GM19023 (cell line): ENCODE measurements around the gene TIPRL.
"Not testable (repeated sequence)": the region's sequence is repeated elsewhere in the genome, so short reads cannot be mapped to it uniquely, and the experiment has no call there.

Source experiments
- ATAC-seq: cut with Tn5 transposase; IDR thresholded peaks from one replicate; pipeline ENCODE4 v1.9.1; 2021; ENCODE audit warnings: mild to moderate bottlenecking, moderate library complexity; ENCODE audit not compliant: unreplicated experiment

Gene TIPRL

GRCh38 chr1:168178638-168179437 lies at the start of gene TIPRL:
Gene TIPRL (plus strand): TSS chr1:168178962. CDS start chr1:168179078, 116 bp downstream.
- ATAC-seq: peak; percentile 92

DNA sequence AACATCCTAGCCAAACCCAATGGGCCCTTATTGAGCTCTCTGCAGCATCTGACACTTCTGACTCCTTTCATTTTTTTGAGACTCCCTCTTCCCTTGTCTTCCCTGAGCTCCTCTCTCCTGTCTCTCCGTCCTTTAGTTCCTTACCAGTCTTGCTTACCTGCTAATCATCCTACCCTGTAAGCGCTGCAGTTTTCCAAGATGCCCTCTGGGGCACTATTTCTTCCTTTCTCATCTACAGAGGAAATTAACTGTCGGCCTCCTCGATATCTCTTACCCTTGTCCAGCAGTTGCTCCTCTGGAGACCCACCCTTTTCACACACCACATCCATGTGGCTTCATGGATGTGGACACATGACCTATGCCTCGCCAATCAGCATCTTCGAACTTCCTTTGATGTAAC lies 48.8 kb upstream of the TIPRL start:
- ATAC-seq: no peak

- ATAC-seq: no peak
Observed at GRCh38 chr1:168134132-168134531, 44.6 kb upstream of the TIPRL start.

- no peak for ATAC-seq
Observed at GRCh38 chr1:168134642-168135041, 44.1 kb upstream of the TIPRL start.

DNA sequence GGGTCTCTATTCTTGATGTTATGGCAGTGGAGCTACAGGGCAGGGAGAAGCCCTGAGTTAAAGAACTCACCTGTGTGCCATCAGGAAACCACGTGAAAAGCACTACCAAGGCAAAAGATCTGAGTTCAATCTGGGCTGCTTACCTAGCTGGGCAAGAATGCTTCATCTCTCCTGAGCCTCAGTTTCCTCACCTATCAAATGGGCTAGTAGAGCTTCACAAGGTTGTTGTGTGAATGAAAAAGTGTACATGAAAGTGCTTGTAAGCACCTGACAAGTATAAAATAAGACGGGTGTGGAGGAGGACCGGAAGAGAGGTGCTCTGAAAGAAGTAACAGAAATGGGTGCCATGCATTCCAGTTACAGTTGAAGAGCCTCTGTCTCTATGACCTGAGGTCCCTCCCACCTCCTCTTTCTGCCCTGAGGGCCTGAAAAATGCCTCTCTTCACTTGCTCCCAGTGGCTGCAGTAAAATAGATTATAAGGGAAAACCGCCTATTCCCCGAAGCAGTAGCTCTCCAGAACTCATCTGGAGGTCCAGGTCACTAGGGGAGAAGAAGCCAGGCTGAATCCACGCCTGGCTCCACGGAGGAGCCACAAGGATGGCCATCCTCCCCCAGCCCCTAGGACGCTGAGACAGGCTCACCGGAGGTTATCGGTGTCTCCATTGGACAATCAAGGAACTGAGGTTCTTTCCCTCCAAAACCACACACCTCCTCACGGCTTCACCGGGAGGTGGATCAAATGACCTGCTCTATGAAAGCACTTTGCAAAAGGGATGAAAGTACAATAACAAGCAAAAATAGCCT lies 43.4 kb upstream of the TIPRL start:
- ATAC-seq: no peak

DNA sequence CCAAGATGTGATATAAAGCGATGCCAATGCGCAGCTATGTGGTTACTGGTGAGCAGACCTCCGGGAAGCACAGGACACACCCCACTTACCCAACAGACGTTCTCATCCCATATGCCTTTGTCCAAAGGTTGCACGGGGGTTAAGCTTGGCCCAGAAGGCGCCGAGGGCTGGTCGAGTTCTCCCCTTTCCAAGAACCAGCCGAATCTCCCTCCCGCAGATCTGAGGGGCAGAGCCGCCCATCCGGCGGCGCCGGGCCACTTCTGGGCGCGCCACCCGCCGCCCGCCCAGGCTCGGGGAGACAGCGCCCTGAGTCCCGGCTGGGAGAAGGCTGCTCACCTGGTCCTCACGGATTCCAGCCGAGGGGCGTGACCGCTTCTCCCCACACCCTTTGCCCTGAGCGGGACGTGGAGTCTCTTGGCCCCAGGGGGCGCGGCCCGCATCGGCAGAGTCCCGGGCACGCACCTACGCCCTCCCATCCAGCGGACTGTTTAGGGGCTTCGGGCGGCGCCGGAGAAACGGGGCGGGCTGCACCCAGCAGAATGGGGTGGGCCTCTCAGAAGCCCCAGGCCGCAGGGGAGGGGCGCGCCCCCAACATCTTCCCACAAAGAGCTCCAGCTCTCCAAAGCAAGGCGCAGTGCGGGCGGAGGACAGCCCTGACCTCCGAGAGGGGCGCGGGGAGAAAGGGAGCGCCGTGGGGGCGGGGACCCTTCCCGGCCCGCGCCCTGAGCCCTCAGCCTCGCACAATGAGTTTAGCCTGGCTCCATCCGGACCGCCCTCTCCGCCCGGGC lies 42.6 kb upstream of the TIPRL start:
- ATAC-seq: no peak

- no peak for ATAC-seq
Observed at GRCh38 chr1:168136709-168137514, 41.9 kb upstream of the TIPRL start, which contains the start of gene GPR161. Gene GPR161 (minus strand): TSS chr1:168136930. CDS start chr1:168104850, 32,080 bp downstream.

DNA sequence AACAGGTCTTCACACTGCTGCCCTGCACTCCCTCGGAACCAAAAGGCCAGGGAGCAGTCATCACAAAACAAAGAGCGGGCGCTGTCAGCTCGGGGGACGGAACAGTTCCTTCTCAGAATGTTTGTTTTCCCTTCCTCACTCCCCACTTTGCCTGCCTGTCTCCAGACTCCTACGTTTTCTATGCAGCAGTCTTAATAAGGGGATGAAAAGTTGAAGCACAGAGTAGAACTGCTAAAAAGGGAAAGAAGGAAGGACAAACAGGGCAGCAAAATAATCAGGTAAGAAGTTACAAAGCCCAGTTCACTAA lies 41.3 kb upstream of the TIPRL start:
- no peak for ATAC-seq

GRCh38 chr1:168138134-168138533 lies 40.6 kb upstream of the TIPRL start:
- no peak for ATAC-seq

DNA sequence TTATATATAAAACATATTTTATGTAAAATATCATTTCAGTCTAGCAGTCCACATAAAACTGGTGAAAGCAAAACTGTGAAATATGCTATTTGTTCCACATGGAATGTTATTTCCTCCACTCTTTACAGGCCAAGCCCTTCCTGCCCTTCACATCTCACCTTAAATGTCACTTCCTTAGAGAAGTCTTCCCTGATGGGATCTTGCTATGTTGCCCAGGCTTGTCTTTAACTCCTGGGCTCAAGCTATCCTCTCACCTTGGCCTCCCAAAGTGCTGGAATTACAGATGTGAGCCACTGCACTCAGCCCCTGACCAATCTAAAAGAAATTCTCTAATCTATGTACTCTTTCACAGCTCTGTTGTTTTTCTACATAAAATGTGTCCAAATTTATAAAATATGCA lies 39.7 kb upstream of the TIPRL start:
- ATAC-seq: no peak

DNA sequence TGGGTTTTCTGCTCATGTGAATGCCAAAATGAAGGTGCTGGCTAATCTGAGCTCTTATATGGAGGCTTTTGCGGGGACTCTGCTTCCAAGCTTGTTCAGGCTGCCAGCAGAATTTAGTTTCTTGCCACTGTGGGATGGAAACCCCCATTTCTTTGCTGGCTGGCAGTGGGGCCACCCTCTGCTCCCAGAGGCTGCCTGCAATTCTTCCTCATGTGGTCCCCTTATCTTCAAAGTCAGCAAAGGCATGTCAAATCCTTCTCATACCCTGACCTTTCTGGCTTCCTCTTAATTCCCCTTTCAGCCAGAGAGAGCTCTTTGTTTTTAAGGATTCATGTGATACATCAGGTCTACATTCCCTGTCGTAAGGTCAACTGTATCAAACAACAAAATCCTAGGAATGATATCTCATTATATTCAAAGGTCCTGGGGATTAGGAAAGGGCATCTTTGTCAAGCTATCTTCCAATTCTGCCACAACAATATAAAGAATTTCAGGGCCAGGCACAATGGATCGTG lies 36.8 kb upstream of the TIPRL start:
- ATAC-seq: no peak

- peak; percentile 95 for ATAC-seq
Observed at GRCh38 chr1:168145184-168146159, 33.3 kb upstream of the TIPRL start.

DNA sequence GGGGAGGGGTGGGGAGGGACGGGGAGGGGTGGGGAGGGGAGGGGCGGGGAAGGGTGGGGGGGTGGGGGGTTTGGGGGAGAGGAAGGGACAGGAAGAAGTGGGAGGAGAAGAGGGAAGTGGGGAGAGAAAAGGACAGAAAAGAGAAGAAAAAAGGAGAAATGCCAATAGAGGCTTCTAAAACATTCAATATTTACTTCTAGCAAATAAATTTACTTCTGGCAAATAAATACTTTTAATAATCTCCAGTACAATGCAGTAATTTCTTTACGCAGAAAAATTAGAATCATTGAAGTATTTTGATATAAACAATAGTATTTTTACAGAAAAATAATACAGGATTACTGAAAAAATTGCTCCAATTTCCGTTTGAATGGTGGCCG lies 32.6 kb upstream of the TIPRL start:
- no peak for ATAC-seq

GRCh38 chr1:168146626-168147025 lies 32.1 kb upstream of the TIPRL start:
- no peak for ATAC-seq

GRCh38 chr1:168148916-168149315 lies 29.8 kb upstream of the TIPRL start:
- ATAC-seq: no peak

GRCh38 chr1:168150283-168150682 lies 28.5 kb upstream of the TIPRL start:
- ATAC-seq: no peak

- no peak for ATAC-seq
Observed at GRCh38 chr1:168151935-168152334, 26.8 kb upstream of the TIPRL start.

GRCh38 chr1:168154707-168155106 lies 24.1 kb upstream of the TIPRL start:
- ATAC-seq: not testable (repeated sequence)

DNA sequence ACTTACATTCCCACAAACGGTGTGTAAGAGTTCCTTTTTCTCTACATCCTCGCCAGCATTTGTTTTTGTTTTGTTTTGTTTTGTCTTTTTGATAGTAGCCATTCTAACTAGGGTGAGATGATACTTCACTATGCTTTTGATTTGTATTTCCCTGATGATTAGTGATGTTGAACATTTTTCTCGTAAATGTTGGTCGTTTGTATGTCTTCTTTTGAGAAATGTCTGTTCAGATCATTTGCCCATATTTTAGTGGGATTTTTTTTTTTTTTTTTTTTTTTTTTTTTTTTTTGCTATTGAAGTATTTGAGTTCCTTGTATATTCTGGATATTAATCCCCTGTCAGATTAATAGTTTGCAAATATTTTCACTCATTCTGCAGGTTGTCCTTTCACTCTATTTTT lies 22.9 kb upstream of the TIPRL start:
- no peak for ATAC-seq
